Activated CD4-positive, alpha-beta T cell treated with anti-CD3 and anti-CD28 coated beads, Interleukin-2, amount 50 U/mL, for 4 hours (primary cell): ENCODE results near the gene APOA4.
A peak's percentile ranks its signal among the peaks of the same experiment; 100 is the strongest.

Experiments used
- DNase-seq, 2 experiments: peaks; one replicate each; pipeline ENCODE4 v3.0.0-alpha.2; 2020

The APOA4 gene

DNA sequence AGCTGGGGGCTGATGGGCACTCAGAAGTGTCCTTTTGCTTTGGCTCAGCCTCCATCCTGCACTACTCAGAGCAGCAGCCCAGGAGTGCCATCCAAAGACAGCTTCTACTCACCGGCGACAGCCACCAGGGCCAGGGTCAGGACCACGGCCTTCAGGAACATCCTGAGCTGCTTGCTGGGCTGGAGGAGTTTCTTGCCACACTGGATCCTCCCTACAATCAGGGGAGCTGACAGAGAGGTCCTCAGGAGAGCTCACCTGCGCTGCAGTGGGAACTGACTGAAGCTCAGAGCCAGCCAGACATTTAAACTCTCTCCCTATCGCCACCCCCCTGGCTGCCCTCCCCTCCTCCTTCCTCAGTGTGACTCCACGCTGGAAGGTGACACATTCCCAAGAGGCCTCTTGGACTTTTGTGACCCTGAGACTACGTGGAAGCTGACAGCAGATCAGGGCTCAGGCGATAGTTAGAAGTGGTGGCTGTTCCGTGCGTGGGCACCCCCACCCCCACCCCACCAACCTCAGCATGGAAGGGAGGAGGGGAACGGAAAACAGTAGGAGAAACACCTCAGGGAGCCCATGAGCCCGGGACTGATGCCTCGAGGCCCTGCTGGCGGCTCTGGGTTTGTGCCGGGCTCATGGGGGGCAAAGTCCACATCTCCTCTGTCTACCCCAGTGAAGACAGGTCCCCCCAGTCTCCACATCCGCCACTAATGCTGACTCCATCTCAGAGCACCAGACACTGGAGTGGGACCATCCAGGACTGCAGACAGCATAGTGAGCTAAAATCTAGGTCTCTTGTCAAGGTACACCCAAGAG is at the start of gene APOA4:
APOA4 (minus strand) TSS at position 274 of the 813 bp plus-strand sequence; CDS start at position 161, 113 bp downstream.
- no peak for DNase-seq

DNA sequence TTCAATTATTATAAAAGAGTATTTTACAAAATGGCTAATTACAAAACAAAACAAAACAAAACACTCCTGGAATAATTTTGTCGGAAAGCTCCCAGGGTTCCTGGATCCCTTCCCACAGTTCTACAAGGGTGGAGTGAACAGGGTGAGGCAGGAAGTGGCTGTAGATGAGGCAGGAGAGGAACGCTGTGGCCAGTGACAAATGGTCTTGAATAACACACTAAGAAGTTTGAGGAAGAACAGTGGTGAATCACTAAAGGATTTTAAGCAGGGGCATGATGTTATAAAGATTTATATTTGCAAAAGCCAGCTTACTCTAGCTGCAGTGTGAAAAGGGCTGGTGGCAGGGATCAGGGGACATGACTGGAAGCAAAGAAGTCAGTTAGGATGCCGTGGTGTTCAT is 48.1 kb upstream of the APOA4 start:
- no peak for DNase-seq

DNA sequence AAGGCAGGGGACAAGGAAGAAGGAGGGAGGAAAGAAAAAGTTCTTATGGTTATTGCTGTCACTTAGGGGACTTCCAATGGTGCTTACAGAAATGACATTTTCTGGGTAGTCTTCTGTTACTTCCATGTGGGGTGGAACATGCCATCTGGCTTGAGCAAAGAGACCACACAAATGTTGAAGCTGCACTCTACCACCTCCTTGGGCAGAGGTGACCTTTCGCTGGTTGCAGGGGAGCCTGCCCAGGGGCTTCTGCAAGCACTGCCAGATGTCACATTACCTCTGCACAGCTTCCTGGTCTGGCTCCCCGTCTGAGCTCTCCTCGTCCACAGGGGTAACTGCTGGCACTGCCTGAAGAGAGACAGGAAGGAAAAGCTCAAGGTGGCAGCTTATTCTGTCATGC is 47.0 kb upstream of the APOA4 start:
- no peak for DNase-seq

DNA sequence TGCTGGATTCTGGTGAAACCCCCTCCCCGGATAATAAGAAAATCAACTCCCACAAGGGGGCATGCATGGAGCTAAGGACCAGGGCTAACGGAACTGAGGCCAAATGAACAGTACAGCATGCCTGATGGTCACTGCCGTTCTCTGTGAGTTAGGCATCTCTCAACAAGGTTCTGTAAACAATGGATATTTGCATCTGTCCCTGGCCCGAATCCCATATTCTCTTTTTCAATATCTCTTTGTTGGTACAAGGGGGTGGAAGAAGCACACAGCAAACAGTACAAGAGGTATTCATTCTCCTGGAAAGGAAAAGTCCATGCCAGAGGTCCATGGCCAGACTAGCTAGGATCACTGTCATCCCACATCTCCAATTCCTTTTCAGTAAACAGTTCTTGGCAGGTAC is 46.5 kb upstream of the APOA4 start:
- no peak for DNase-seq

DNA sequence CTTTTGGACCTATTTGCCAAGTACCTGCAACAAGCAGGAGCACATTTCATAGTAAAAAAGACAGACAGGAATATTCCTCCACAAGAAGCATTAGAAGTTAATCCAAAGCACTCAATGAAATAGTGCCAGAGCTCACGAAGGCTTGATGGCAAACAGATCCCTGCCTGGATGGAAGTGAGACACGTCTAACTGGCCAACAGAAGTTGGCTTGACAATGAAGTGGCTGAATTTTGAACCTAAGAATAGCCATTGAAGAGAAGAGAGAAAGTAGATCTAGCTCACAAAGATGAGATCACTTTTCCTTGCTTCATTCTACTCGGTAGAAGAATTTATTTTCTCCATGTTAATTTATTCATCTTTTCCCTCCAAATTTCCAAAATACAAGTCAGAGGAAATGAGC is 45.0 kb upstream of the APOA4 start:
- DNase-seq, result no peak

DNA sequence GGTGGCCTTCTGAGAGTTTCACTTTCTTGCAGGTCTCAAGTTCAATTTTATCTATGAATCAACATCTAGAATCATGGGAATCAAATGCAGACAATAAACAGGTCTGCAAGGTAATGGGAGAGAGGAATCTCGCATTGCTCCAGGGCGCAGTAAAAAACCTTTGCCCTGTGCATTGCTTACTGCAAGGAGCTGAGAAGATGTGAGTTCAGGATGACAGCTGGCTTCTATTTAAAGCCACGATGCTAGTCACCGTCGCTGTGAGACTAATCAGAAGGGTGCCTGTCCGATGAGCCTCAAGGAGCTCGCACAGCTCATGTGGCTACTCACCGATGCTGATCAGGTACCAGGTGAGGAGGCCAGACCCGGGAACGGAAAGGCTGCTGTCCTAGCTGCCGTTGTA is 44.5 kb upstream of the APOA4 start:
- no peak for DNase-seq

DNA sequence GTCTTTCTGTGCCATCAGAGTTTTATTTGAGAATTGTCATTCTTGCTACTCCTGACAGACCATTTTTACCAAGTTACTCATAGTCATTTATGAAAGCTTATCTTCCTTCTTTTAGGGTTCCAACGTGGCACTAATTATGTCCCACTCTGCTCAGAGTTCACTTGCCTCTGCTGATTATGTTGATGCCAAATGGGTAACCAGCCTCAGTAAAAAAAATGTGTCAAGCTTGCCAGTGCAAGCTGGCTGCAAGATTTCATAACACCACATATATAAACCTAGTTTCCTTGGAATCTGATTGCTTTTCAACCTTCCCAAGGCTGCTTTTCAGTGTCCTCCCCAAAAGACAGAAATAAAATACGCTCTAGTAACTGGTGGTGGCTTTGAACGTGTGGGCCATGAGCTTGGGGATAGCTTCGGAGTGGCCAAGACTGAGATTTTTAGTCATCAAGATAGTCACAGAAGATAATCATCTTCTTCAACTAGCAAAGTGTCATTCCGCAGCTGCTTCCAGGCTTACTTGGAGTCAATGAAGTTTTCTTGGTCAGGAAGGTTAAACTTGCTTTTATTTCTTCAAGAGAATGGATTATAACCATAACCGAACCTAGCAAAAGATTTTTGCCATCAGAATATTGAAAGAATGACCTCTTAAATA is 43.8 kb upstream of the APOA4 start:
- DNase-seq, result no peak

DNA sequence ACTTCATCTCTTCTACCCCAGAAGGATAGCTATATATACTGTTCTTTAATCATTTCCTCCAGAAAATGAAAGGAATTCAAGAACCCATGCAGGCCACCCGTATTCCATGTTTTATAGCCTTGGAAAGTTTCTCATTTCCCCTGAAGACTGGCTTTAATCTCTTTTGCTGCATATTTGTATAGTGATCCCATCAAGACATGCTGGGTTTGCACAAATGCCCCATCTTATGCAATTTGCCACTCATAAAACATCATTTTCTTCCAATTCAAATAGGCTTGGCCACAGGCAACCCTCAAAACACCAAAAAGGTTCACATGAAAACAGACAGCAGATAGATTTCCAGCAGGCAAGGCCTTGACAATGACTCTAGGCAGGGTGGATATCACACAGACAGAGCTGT is 42.6 kb upstream of the APOA4 start:
- no peak for DNase-seq

DNA sequence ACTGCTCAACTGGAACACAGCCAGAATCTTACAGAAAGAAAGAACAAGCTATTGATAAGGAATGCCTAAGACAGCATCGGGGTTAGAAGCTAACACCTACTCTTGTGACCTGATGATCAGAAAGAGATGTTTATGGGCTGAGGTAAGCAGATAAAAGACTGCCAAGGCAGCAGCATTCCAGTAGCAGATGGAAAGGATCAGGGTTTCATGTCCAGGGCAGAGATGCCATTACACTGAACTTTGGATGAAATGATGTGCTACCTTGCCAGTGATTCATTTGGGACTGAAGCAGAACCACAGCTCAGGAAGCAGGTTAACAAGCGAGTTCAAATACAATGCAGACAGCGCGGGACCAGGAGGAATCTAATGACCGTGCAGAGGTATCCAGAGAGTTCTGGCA is 41.4 kb upstream of the APOA4 start:
- no peak for DNase-seq

DNA sequence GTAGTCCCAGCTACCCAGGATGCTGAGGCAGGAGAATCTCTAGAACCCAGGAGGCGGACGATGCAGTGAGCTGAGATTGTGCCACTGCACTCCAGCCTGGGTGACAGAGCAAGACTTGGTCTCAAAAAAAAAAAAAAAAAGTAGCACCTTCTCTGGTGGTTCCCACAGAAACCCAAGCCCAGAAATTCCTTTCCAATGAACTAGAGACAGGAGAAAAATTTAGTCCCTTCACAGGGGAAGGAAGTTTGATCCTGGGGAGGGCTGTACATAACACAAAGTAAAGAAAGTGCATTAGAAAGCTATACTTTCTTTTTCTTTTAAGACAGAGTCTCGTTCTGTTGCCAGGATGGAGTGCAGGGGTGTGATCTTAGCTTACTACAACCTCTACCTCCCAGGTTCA is 39.8 kb upstream of the APOA4 start:
- DNase-seq, result no peak

DNA sequence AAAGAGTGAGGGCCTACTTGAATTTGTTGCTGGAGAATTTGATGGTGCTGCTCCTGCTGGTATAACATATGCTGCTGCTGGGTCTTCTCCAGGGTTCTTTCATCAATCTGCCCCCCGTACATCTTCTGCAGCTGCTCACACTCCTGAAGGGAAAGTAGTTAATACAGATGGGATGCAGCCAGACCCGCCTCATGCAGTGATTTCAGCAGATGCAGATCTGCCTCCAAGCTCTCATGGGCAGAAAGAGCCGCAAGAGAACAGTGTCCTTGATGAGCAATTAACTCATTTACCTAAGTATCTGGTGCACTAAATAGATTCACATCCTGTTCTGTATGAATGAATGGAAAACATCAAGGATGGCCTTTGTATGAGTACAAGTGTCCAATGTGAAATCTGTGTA is 39.1 kb upstream of the APOA4 start:
- DNase-seq, result no peak

DNA sequence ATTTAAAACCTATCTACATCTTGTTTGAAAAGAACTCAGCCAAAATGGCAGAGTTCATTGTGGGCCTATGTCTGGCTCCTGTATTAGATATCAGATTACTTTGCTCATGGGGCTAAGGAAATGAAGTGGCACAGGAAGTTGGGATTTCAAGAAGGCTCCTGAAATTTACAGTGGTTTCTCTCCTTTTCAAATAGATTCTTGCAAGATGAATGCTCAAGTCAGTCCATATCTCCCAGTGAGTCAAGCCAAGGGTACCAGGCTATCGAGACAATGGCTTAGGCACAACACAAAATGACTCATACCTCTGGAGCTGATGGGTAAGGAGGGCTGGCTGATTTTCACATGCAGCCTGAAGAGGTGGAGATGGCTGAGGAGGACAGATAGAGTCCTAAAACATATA is 38.4 kb upstream of the APOA4 start:
- no peak for DNase-seq

DNA sequence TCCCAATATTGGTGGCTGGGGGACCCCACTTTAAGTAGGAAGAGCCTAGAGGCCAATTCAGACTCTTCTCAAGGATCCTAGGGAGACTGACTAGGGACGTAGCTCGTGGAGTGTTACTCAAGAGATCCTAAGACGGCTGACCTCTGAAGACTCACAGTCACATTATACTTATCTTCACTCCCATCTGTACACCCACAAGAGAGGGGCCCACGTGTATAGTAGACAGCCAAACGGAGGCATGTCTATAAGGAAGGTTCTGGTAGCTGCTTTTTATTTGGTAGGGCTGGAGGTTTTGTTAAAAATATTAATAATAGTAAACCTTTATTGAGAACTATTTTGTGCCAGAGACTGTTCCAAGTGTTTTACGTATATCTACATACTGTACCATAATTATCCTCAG is 37.2 kb upstream of the APOA4 start:
- DNase-seq, result no peak

DNA sequence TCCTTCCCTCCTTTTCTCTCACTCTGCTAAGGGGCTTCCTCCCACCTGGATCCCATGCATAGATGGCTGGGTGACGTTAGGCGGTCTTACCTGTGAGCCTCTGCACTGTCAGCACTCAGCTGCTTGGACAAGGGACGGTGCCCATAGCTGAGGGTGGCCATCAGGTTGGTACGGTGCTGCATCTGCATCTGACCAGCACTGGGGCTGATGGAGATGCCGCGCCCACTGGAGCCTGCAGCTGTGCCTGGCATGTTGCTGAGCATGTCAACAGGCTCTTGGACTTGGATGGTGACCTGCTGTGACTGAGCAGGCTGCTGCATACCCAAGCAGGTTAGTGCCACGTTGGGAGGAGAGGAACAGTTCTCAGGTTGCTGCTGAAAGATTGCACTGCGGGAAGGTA is 36.1 kb upstream of the APOA4 start:
- no peak for DNase-seq

DNA sequence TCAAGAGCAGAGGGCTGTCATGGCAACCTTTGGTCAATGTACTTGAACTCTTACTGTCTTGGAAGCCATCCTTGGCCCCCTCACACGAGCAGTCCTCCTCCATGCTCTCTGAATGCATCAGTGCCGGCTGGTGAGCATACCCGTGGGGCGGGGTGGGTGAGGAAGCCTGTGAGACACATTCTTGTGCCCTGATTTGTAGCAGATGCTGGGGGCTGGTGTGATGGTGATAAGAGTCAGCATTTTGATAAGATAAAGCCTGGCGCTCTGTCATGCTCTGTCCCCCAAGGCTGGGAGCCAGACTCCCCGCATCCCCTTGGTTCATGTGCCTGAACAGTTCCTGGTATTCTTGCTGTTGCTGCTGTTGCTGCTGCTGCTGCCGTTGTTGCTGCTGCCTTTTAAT is 34.8 kb upstream of the APOA4 start:
- no peak for DNase-seq

DNA sequence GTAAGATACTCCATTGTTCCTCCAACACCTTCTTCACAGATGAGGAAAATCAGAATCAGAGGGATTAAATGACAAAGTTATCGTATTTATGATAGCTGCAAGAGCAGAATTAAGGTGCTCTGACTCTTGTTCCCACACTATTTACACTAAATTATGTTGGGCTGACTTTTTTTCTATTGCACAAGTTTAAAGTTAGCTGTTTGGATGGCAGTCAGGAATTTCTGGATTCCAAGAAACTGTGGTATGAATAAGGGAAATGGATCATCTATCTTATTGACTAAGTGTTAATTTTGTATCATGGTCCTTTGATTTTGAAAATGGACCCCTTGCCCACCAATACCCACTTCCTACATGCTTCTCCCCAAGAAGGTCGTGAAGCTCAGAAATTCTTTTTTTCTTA is 34.2 kb upstream of the APOA4 start:
- no peak for DNase-seq

DNA sequence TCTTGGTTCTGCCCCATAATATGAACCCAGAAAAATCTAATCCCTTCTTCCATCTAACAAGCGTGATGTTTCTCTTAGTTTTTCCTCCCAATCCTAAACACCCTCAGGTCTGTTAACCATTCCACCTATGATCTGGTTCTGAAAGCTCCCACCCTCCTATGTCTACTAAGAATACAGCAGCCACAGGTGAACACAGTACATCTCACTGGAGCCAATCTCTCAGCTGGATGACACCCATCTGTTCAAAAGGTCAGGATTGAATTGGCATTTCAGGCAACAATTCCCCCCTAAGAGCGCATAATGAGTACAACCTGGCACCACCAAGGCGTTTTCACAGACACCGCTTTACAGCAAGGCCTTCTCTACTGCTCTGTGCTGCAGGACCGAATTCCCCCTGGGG is 33.3 kb upstream of the APOA4 start:
- no peak for DNase-seq

DNA sequence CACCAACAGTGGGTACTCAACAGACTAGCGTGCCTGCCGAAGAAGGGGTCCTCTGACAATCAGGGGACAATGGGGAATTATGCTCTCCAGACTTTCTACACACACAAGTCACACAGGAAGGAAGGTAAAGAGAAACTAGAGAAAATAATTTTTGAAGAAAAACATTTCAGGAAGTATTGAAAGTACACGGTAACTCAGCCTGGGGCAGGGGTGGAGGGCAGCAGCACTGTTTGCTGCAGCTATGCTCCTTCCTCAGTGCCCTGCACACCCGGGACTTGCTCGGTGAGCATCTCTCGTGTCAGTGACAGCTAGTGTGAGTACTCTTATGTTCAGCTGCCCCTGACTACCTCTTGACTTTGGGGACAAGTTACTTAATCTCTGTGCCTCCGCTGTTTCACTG is 32.3 kb upstream of the APOA4 start:
- DNase-seq, result no peak

DNA sequence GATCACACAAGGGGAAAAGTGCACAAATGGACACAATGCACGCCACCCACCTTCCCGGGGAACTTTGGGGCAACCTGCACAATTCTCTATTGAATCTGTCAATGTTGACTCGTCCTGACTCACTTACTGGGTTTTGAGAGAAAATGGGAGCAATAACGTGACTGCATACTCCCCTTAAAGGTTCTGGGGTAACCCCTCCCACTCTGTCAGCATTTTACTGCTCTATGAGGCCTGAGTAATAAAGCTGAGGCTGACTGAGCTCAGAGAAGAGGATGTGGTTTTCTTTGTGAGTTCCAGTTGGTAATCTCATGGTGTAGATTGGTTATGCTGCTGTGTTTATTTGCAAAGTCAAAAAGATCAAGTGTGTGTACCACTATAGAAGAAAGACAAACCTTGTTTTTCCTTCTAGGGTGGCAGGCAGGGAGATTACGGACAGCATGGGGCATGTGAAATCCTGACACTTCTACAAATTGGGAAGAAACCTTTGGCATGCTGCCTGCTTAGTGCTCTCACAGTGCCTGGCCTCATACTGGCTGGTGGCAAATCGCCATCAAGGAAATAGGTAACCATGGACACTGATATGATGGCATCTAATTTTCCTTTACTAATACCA is 30.5 kb upstream of the APOA4 start:
- DNase-seq, result peak; percentile 35 to 44

DNA sequence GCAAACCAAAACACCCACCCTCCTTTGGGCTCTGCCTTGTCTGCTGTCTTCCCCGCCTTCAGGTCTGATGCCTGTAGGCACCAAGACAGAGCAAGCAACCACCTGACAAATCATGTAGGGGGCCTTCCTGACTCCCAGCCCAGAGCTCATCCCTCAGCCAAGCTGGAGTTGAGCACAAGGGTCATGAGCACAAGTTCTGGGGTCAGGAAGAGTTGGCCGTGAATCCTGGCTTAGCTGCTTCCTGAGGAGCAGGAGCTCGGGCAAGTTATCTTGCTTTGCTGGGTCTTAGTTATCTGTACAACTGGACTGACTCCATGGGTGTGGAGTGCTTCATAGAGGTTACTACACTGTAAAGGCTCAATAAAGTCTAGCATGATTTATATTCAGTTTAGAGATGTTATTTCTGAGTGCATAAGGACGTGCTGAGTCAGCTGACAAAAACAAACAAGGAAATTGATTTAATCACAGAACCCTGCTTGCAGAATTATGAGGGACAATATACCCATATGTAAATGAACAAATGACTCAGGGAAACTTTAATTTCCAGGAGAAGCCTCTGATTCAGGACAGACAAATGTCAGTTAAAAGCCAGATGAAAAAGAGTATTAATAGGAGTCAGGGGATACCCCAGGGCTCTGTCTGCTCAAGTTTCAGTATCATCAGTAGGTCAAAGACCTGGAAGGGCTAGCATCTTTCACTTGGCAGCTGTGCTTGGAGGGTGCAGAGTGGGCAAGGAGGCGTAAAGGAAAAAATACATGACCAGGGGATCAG is 29.3 kb upstream of the APOA4 start:
- DNase-seq, result no peak

DNA sequence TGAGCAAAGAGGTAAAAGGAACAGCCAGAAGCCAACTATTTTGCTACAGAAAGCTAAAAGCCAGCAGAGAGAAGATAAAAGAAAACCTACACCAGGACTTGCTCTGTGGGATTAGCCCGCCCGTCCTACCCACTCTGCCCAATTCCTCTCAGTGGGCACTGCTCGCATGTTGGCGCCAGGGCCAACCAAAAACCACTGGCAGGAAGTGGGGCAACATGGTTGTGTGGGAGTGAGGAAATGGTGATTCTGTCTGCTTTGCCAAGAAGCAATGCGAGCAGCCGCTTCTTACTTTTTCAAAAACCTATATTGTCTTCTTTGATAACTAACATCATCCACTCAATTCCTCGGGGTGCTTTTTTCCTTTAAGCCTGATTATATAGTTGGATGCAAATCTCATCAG is 28.5 kb upstream of the APOA4 start:
- peak; percentile 21 to 28 for DNase-seq

DNA sequence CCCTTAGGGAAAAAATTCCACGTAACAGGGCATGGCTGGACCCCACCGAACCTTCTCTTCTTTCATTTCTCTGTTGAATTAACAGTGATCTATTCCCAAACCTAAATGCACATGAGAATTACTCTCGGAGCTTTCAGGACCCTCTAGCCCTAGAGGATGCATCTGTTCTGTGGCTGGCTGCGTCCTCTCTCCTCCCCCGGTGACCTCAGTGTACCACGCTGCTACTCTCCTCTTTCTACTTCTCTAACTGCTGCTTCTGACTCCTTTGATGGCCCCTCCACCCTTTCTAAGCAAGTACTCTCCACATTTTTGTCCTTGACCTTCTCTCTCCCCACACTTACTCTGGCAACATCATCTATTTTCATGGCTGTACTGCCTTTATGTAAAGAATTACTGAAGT is 26.4 kb upstream of the APOA4 start:
- no peak for DNase-seq

DNA sequence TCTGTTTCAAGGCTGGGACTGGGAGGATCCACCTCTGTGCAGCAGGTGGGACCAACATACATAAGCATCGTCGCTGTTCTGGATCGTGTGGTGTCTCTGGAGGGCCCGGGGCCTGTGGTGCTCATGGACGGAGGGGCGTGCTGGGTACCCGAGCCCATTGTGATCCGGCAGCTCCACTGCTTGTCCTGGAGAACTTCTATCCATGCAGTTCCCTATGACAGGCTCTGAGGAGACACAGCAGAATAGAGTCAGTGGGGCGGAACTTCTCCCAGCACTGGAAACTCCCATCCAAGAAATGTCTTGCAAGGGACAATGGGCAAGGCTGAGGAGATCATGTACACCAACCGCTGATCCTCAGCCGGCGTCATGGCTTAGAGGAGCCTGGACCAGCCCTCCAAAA is 26.0 kb upstream of the APOA4 start:
- no peak for DNase-seq

DNA sequence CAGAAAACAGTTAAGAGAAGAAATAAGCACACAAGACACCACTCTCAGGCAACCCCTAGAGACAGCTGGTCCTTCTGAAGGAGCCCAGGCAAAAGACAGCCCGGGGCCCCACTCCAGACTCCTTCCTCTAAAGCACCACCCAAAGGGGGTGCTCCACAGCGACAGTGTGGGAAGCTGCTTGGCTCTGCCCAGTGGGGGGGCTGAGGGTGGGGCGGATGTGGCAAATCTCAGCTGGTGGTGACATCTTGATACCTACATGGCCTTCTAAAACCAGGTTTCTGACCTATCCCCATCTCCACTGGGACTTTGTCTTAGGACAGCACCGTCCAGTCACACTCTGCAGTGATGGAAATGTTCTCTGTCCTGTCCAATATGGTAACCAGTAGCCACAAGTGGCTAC is 24.5 kb upstream of the APOA4 start:
- DNase-seq, result no peak
